Erythroblast (primary cell): ENCODE data around the gene RFX7.

ENCODE experiments used
- GATA1 ChIP-seq: IDR thresholded peaks from 2 replicates; pipeline ENCODE4 v1.6.1; 2011; ENCODE audit warnings: low read depth, mild to moderate bottlenecking, control low read depth, low read length, moderate library complexity
- POLR2A ChIP-seq: IDR thresholded peaks from 2 replicates; pipeline ENCODE4 v1.6.1; 2011; ENCODE audit warnings: mild to moderate bottlenecking, low read length

DNA sequence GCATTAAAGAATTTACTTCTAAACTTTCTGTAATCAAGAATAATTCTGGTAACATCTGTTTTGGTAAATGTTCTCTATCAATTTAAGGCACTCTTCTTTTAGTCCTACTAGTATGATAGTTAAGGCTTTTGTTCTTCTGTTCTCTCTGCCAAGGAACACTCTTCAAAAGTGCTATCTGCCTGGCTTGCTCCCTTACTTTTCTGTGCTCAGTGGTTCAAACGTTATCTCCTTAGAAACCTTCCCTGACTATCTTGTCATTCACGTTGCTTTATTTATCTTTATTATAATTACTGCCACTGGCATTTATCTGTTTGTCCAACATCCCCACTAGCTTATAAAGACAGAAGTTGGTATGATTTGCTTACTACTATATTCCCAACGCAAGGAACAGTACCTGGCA is 59.2 kb downstream of the RFX7 start:
- TF ChIP-seq POLR2A (no peak), GATA1 (no peak)
